SK-N-MC (cell line): ENCODE results near the gene STARD10.

Source experiments
- EZH2 ChIP-seq: fragments of 200-600 bp; sonication (generic); IDR thresholded peaks from one replicate; pipeline ENCODE4 v1.6.1; 2017; ENCODE audit warnings: antibody characterized with exemption
- FOXP2 ChIP-seq: optimal IDR thresholded peaks from 2 replicates; pipeline ENCODE3; 2011; ENCODE audit warnings: mild to moderate bottlenecking, moderate library complexity; ENCODE audit not compliant: insufficient read depth; ENCODE audit errors: extremely low read length, control extremely low read depth
- POLR2AphosphoS5 ChIP-seq: IDR thresholded peaks from 2 replicates; pipeline ENCODE4 v1.6.1; 2012; ENCODE audit warnings: mild to moderate bottlenecking, low read depth, low read length, borderline replicate concordance

GRCh38 chr11:72750086-72750485 is 43.8 kb downstream of the STARD10 start:
- TF ChIP-seq FOXP2, result no peak
- TF ChIP-seq POLR2AphosphoS5, result no peak
- no peak for TF ChIP-seq EZH2
